ENCODE results near the gene LLCFC1.
"Not testable (repeated sequence)": the region's sequence is repeated elsewhere in the genome, so short reads cannot be mapped to it uniquely, and the experiment has no call there.

LLCFC1 gene

DNA sequence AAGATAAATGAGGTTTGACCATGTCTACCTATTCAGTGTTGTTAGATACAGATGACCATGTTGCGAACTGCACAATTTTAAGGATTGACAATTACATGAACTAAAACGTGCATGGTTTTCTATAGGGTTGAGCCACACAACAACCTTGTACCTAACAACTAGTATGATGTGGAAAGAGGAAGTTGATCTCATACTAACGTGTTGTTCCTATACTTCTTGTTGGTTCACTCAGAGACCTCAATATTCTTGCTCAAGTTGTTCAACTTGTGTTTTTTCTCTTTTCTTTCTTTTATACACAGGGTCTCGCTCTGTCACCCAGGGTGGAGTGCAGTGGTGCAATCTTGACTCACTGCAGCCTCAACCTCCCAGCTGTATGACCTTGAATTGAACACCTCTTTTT, 28.9 kb downstream of the LLCFC1 start:
- H3K4me3 ChIP-seq (ENCODE audit: severe bottlenecking), result no peak overlapping the region
- no peak for DNase-seq (ENCODE audit: low spot score)
- H3K27ac ChIP-seq (ENCODE audit: poor library complexity, severe bottlenecking), result no peak overlapping the region
- TF ChIP-seq CTCF (IDR thresholded peaks at IDR 0.05; ENCODE audit: poor library complexity, severe bottlenecking), result no peak
- H3K27me3 ChIP-seq (ENCODE audit: insufficient read depth, poor library complexity, severe bottlenecking), result no peaks in the 10 kb centered on the region
- ATAC-seq (ENCODE audit: low read depth), result no peak
- H3K4me1 ChIP-seq (ENCODE audit: insufficient read depth, poor library complexity, severe bottlenecking), result no peaks in the 10 kb centered on the region
- no peaks in the 10 kb centered on the region for H3K36me3 ChIP-seq (ENCODE audit: low read depth)
- no peaks in the 10 kb centered on the region for H3K9me3 ChIP-seq (ENCODE audit: severe bottlenecking)

GRCh38 chr7:142969183-142969582, 29.9 kb downstream of the LLCFC1 start:
- H3K36me3 ChIP-seq (ENCODE audit: low read depth), result no peaks in the 10 kb centered on the region
- no peak for DNase-seq (ENCODE audit: low spot score)
- H3K9me3 ChIP-seq (ENCODE audit: severe bottlenecking), result no peaks in the 10 kb centered on the region
- no peak overlapping the region for H3K4me3 ChIP-seq (ENCODE audit: severe bottlenecking)
- no peak overlapping the region for H3K27ac ChIP-seq (ENCODE audit: poor library complexity, severe bottlenecking)
- no peaks in the 10 kb centered on the region for H3K4me1 ChIP-seq (ENCODE audit: insufficient read depth, poor library complexity, severe bottlenecking)
- no peaks in the 10 kb centered on the region for H3K27me3 ChIP-seq (ENCODE audit: insufficient read depth, poor library complexity, severe bottlenecking)
- TF ChIP-seq CTCF (IDR thresholded peaks at IDR 0.05; ENCODE audit: poor library complexity, severe bottlenecking), result no peak
- ATAC-seq (ENCODE audit: low read depth), result no peak

DNA sequence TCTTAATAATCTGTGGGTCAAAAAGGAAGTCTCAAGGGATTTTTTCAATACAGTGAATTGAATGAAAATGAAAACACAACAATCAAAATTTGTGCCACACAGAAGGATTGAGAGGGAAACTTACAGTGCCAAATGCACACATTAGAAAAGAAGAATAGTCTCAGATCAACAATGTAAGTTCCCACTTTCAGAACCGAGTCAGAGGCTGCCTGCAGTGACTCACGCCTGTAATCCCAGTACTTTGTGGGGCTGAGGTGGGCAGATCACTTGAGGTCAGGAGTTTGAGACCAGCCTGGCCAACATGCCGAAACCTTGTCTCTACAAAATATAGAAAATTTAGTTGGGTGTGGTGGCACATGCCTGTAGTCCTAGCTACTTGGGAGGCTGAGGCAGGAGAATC, 35.3 kb downstream of the LLCFC1 start:
- Histone ChIP-seq H3K27ac (ENCODE audit: poor library complexity, severe bottlenecking) (no peak overlapping the region), H3K27me3 (ENCODE audit: insufficient read depth, poor library complexity, severe bottlenecking) (no peaks in the 10 kb centered on the region), H3K9me3 (ENCODE audit: severe bottlenecking) (peaks cover 2% of the 10 kb centered on the region), H3K4me3 (ENCODE audit: severe bottlenecking) (no peak overlapping the region), H3K36me3 (ENCODE audit: low read depth) (no peaks in the 10 kb centered on the region), H3K4me1 (ENCODE audit: insufficient read depth, poor library complexity, severe bottlenecking) (no peaks in the 10 kb centered on the region)
- no peak for TF ChIP-seq CTCF (IDR thresholded peaks at IDR 0.05; ENCODE audit: poor library complexity, severe bottlenecking)
- DNase-seq (ENCODE audit: low spot score) (no peak), ATAC-seq (ENCODE audit: low read depth) (no peak)

- DNase-seq (ENCODE audit: low spot score); H3K36me3 ChIP-seq (ENCODE audit: low read depth); H3K27me3 ChIP-seq (ENCODE audit: insufficient read depth, poor library complexity, severe bottlenecking); H3K27ac ChIP-seq (ENCODE audit: poor library complexity, severe bottlenecking); H3K4me3 ChIP-seq (ENCODE audit: severe bottlenecking); ATAC-seq (ENCODE audit: low read depth); H3K9me3 ChIP-seq (ENCODE audit: severe bottlenecking); H3K4me1 ChIP-seq (ENCODE audit: insufficient read depth, poor library complexity, severe bottlenecking): not testable (repeated sequence)
Observed at GRCh38 chr7:142978402-142978801, 39.1 kb downstream of the LLCFC1 start.

GRCh38 chr7:142983825-142984224, 44.5 kb downstream of the LLCFC1 start:
- Histone ChIP-seq H3K4me1 (ENCODE audit: insufficient read depth, poor library complexity, severe bottlenecking) (no peaks in the 10 kb centered on the region), H3K9me3 (ENCODE audit: severe bottlenecking) (peaks cover 4% of the 10 kb centered on the region), H3K27me3 (ENCODE audit: insufficient read depth, poor library complexity, severe bottlenecking) (no peaks in the 10 kb centered on the region), H3K36me3 (ENCODE audit: low read depth) (no peaks in the 10 kb centered on the region), H3K4me3 (ENCODE audit: severe bottlenecking) (no peak overlapping the region), H3K27ac (ENCODE audit: poor library complexity, severe bottlenecking) (no peak overlapping the region)
- ATAC-seq (ENCODE audit: low read depth) (no peak), DNase-seq (ENCODE audit: low spot score) (no peak)
- no peak for TF ChIP-seq CTCF (IDR thresholded peaks at IDR 0.05; ENCODE audit: poor library complexity, severe bottlenecking)

All from RWPE2 (cell line).